Suprapubic skin (tissue), 3 donors: Measurements from ENCODE around the gene SAMD1.
A peak's percentile ranks its signal among the peaks of the same experiment; 100 is the strongest.

ENCODE experiments used
- CTCF ChIP-seq, 2 donors: fragments of 200-600 bp in 1 of 2; fragments of 450-650 bp in 1 of 2; sonication (generic) in 1 of 2; IDR thresholded peaks; one replicate each; pipeline ENCODE4 v1.5.1; 2016 to 2019; ENCODE audit warnings: antibody characterized with exemption in 2 of 2, mild to moderate bottlenecking in 1 of 2, moderate library complexity in 1 of 2
- POLR2A ChIP-seq, 2 donors: fragments of 450-650 bp; IDR thresholded peaks; one replicate each; pipeline ENCODE4 v1.6.1; 2017; ENCODE audit warnings: antibody characterized with exemption in 2 of 2, mild to moderate bottlenecking in 2 of 2, moderate library complexity in 2 of 2

- TF ChIP-seq CTCF (IDR thresholded peaks at IDR 0.05) (no peak), POLR2A (IDR thresholded peaks at IDR 0.05) (peak in 1 of 2 donors; percentile 31)
Observed at GRCh38 chr19:14080887-14081796, 9.4 kb downstream of the SAMD1 start.
